ENCODE data around the gene FYN.
A peak's percentile ranks its signal among the peaks of the same experiment; 100 is the strongest.

FYN gene

GRCh38 chr6:111732390-111732789 is 140.9 kb downstream of the FYN start:
- DNase-seq (ENCODE audit: insufficient read length, low spot score) (no peak), FAIRE-seq (no peak)
- TF ChIP-seq POU2F2 (IDR thresholded peaks at IDR 0.05; ENCODE audit: low read depth, low read length), result no peak
- TF ChIP-seq TAF1 (IDR thresholded peaks at IDR 0.05; ENCODE audit: low read depth, low read length), result no peak
- no peak for TF ChIP-seq POLR2AphosphoS5 (IDR thresholded peaks at IDR 0.05; ENCODE audit: low read depth, low read length)
- TF ChIP-seq POLR2A (IDR thresholded peaks at IDR 0.05; ENCODE audit: low read depth, low read length), result no peak
- no peak for TF ChIP-seq PAX5 (IDR thresholded peaks at IDR 0.05; ENCODE audit: insufficient read depth, low read length, severe bottlenecking)
- no peak for TF ChIP-seq SPI1 (IDR thresholded peaks at IDR 0.05; ENCODE audit: low read depth, low read length)

- no peak for TF ChIP-seq POLR2A (IDR thresholded peaks at IDR 0.05; ENCODE audit: low read depth, low read length)
- TF ChIP-seq SPI1 (IDR thresholded peaks at IDR 0.05; ENCODE audit: low read depth, low read length), result no peak
- no peak for TF ChIP-seq POU2F2 (IDR thresholded peaks at IDR 0.05; ENCODE audit: low read depth, low read length)
- TF ChIP-seq PAX5 (IDR thresholded peaks at IDR 0.05; ENCODE audit: insufficient read depth, low read length, severe bottlenecking), result no peak
- TF ChIP-seq POLR2AphosphoS5 (IDR thresholded peaks at IDR 0.05; ENCODE audit: low read depth, low read length), result no peak
- no peak for TF ChIP-seq TAF1 (IDR thresholded peaks at IDR 0.05; ENCODE audit: low read depth, low read length)
- DNase-seq (ENCODE audit: insufficient read length, low spot score), result no peak
Measured at GRCh38 chr6:111731456-111732195, 141.6 kb downstream of the FYN start.

GRCh38 chr6:111730864-111731263 is 142.4 kb downstream of the FYN start:
- FAIRE-seq (no peak), DNase-seq (ENCODE audit: insufficient read length, low spot score) (no peak)
- TF ChIP-seq SPI1 (IDR thresholded peaks at IDR 0.05; ENCODE audit: low read depth, low read length) (no peak), PAX5 (IDR thresholded peaks at IDR 0.05; ENCODE audit: insufficient read depth, low read length, severe bottlenecking) (no peak), POU2F2 (IDR thresholded peaks at IDR 0.05; ENCODE audit: low read depth, low read length) (no peak), POLR2AphosphoS5 (IDR thresholded peaks at IDR 0.05; ENCODE audit: low read depth, low read length) (no peak), TAF1 (IDR thresholded peaks at IDR 0.05; ENCODE audit: low read depth, low read length) (no peak), POLR2A (IDR thresholded peaks at IDR 0.05; ENCODE audit: low read depth, low read length) (no peak)

More at GRCh38 chr6:111731456-111732195, 141.6 kb downstream of the FYN start:
- no peak for FAIRE-seq

GRCh38 chr6:111727802-111728201 is 145.4 kb downstream of the FYN start:
- no peak for TF ChIP-seq SPI1 (IDR thresholded peaks at IDR 0.05; ENCODE audit: low read depth, low read length)
- TF ChIP-seq PAX5 (IDR thresholded peaks at IDR 0.05; ENCODE audit: insufficient read depth, low read length, severe bottlenecking), result no peak
- no peak for TF ChIP-seq POLR2AphosphoS5 (IDR thresholded peaks at IDR 0.05; ENCODE audit: low read depth, low read length)
- TF ChIP-seq TAF1 (IDR thresholded peaks at IDR 0.05; ENCODE audit: low read depth, low read length), result no peak
- no peak for TF ChIP-seq POLR2A (IDR thresholded peaks at IDR 0.05; ENCODE audit: low read depth, low read length)
- no peak for TF ChIP-seq POU2F2 (IDR thresholded peaks at IDR 0.05; ENCODE audit: low read depth, low read length)
- no peak for FAIRE-seq
- no peak for DNase-seq (ENCODE audit: insufficient read length, low spot score)

- FAIRE-seq (no peak), DNase-seq (ENCODE audit: insufficient read length, low spot score) (no peak)
- TF ChIP-seq PAX5 (IDR thresholded peaks at IDR 0.05; ENCODE audit: insufficient read depth, low read length, severe bottlenecking), result no peak
- no peak for TF ChIP-seq TAF1 (IDR thresholded peaks at IDR 0.05; ENCODE audit: low read depth, low read length)
- no peak for TF ChIP-seq POU2F2 (IDR thresholded peaks at IDR 0.05; ENCODE audit: low read depth, low read length)
- TF ChIP-seq POLR2AphosphoS5 (IDR thresholded peaks at IDR 0.05; ENCODE audit: low read depth, low read length), result no peak
- TF ChIP-seq SPI1 (IDR thresholded peaks at IDR 0.05; ENCODE audit: low read depth, low read length), result no peak
- TF ChIP-seq POLR2A (IDR thresholded peaks at IDR 0.05; ENCODE audit: low read depth, low read length), result no peak
Measured at GRCh38 chr6:111727041-111727440, 146.2 kb downstream of the FYN start.

- no peak for DNase-seq (ENCODE audit: insufficient read length, low spot score)
- TF ChIP-seq PAX5 (IDR thresholded peaks at IDR 0.05; ENCODE audit: insufficient read depth, low read length, severe bottlenecking) (no peak), POLR2A (IDR thresholded peaks at IDR 0.05; ENCODE audit: low read depth, low read length) (no peak), POU2F2 (IDR thresholded peaks at IDR 0.05; ENCODE audit: low read depth, low read length) (no peak)
- no peak for FAIRE-seq
Measured at GRCh38 chr6:111725446-111726112, 147.7 kb downstream of the FYN start.

GRCh38 chr6:111724505-111724904 is 148.7 kb downstream of the FYN start:
- FAIRE-seq, result peak; percentile 93
- TF ChIP-seq PAX5 (IDR thresholded peaks at IDR 0.05; ENCODE audit: insufficient read depth, low read length, severe bottlenecking) (no peak), POLR2AphosphoS5 (IDR thresholded peaks at IDR 0.05; ENCODE audit: low read depth, low read length) (no peak), SPI1 (IDR thresholded peaks at IDR 0.05; ENCODE audit: low read depth, low read length) (peak; percentile 100), POU2F2 (IDR thresholded peaks at IDR 0.05; ENCODE audit: low read depth, low read length) (peak; percentile 25; the same call in 1 of the 2 replicates), POLR2A (IDR thresholded peaks at IDR 0.05; ENCODE audit: low read depth, low read length) (no peak), TAF1 (IDR thresholded peaks at IDR 0.05; ENCODE audit: low read depth, low read length) (no peak)
- peak; percentile 34 for DNase-seq (ENCODE audit: insufficient read length, low spot score)

- TF ChIP-seq POU2F2 (IDR thresholded peaks at IDR 0.05; ENCODE audit: low read depth, low read length) (no peak), POLR2AphosphoS5 (IDR thresholded peaks at IDR 0.05; ENCODE audit: low read depth, low read length) (no peak), PAX5 (IDR thresholded peaks at IDR 0.05; ENCODE audit: insufficient read depth, low read length, severe bottlenecking) (no peak), POLR2A (IDR thresholded peaks at IDR 0.05; ENCODE audit: low read depth, low read length) (no peak), SPI1 (IDR thresholded peaks at IDR 0.05; ENCODE audit: low read depth, low read length) (no peak), TAF1 (IDR thresholded peaks at IDR 0.05; ENCODE audit: low read depth, low read length) (no peak)
- DNase-seq (ENCODE audit: insufficient read length, low spot score) (no peak), FAIRE-seq (no peak)
Measured at GRCh38 chr6:111724039-111724438, 149.2 kb downstream of the FYN start.

GRCh38 chr6:111723412-111723970 is 149.8 kb downstream of the FYN start:
- FAIRE-seq, result no peak
- no peak for DNase-seq (ENCODE audit: insufficient read length, low spot score)
- TF ChIP-seq TAF1 (IDR thresholded peaks at IDR 0.05; ENCODE audit: low read depth, low read length) (no peak), POU2F2 (IDR thresholded peaks at IDR 0.05; ENCODE audit: low read depth, low read length) (no peak), SPI1 (IDR thresholded peaks at IDR 0.05; ENCODE audit: low read depth, low read length) (no peak), POLR2A (IDR thresholded peaks at IDR 0.05; ENCODE audit: low read depth, low read length) (no peak), PAX5 (IDR thresholded peaks at IDR 0.05; ENCODE audit: insufficient read depth, low read length, severe bottlenecking) (no peak), POLR2AphosphoS5 (IDR thresholded peaks at IDR 0.05; ENCODE audit: low read depth, low read length) (no peak)

Data from GM12891 (cell line).